GM10847 (cell line): ENCODE data around the gene PPP1R14C.

ENCODE experiments used
- POLR2A ChIP-seq: IDR thresholded peaks from 2 replicates; pipeline ENCODE4 v1.6.1; 2011; ENCODE audit not compliant: insufficient read length; ENCODE audit errors: extremely low read depth

Gene PPP1R14C

DNA sequence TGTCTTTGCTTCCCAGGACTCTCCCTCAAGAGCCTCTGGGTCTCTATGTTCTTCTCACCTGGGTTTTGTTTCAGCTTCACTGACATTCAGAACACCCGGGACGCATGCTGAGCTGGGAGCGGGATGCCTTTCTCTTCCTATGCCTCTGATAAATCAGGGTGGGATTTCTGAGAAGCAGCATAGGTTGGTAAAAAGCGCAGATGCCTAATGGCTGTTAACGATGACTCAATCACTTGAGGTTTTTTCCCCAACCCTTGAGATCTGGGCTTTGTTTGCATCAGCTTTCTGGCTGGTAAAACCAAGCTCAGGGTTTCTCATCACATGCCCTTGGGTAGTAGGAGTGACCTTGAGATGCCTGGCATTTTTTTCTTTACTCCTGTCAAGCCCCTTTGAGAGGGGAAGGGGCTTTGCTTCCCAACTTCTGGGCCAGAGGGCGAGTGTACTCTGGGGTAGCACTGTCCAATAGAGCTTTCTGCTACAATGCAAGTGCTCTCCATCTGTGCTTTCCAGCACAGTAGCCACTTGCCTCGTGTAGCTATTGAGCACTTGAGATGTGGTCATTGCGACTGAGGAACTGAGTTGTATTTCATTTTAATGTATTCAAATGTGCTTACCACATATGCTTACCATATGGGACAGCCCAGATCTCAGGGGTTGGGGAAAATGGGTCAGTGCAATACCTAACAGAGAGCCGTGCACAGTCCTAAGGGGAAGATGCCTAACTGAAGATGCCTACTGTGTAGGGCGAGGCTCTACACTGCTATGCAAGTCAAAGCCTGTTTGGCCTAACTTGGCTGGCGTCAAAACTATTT, 69.1 kb downstream of the PPP1R14C start:
- TF ChIP-seq POLR2A = no peak

DNA sequence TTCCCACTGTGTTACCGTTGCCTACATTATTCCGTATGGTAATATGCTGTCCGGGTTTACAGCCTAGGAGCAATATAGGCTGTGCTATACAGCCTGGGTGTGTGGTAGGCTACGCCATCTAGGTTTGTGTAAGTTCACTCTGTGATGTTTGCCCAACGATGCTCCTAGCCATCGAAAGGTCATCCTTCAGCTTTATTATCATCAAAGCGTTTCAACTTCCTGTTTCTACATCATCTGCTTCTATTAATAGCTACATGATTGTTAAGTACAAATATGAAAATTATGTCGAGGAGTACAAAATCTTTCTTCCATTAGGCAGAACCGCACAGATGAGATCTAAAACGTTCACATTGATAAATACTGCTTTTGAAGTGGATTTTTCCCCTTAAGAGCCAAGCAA, 69.9 kb downstream of the PPP1R14C start:
- no peak for TF ChIP-seq POLR2A

DNA sequence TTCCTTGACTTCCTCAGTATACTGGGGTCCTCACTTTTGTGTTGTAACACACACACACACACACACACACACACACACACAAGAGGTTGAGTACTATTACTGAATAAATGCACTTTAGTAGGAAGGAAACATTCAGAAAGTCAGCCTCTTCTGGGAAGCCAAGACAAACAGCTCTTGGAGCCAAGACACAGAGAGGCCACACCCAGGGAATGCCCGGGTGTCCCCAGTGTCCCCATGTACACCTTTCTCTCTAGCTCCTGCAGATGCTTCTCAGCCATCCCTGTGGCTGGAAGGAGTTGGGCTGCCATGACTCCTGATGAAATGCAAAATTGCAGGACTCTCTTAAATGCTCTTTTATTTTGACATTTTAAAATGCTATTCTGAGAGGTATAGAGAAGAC, 70.5 kb downstream of the PPP1R14C start:
- no peak for TF ChIP-seq POLR2A

DNA sequence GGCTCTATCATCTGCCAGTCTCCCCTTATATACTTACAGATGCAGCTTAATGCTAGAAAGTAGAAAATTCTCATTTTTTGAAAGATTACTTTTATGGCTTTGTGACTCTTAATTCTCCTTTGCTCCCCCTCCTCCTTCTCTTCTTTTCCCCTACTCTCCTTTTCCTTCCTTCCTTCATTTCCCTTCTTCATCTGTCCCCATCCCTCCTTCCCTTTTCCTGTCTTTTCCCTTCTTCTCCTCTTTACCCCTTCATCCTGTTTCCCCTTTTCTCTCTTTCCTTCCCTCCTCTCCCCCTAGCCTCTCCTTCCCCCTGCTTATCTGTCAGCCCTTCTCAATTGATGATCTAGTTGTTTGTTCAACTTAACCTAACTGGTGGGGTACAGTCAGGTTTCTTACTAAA, 71.5 kb downstream of the PPP1R14C start:
- TF ChIP-seq POLR2A = no peak

DNA sequence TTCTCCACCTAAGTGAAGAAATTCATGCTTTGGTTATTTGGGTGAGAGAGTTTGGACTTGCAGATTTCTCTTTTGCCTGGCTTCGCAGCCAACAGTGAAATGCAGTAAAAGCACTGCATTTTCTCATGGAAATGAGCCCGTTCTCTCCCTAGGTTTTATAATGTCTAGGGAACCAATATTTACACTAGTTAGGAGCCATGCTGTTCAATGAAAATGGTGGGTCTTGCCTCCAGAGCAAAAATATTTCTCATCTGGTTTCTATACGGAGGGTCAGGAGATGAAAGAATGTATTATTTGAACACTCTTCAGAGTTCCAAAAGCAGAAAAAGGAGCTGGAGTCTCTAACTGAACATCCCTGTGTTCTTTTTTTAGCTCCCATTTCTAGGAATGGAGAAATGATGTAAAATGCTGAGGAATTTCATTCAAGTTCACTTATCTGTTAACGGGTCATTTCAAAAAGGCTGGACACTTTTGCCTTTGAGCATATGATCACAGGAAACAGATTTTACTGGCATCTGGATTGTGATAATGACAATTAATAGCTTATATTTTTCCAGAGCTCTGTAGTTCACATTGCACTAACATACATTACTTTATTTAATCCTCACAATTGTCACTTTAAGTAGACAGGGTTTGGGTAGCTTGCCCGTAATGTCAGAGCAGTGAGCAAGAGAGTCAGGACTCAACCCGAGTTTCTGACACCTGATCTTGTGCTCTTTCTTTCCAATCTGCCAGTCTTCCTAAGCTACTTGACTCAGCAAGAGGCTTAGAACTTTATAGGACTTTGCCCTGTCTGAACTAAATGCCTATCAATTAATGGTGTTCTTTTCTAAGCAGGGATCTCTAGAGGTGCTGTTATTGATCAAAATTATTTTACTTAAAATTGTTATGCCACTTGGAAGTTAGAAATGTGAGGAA, 78.0 kb downstream of the PPP1R14C start:
- TF ChIP-seq POLR2A = no peak

DNA sequence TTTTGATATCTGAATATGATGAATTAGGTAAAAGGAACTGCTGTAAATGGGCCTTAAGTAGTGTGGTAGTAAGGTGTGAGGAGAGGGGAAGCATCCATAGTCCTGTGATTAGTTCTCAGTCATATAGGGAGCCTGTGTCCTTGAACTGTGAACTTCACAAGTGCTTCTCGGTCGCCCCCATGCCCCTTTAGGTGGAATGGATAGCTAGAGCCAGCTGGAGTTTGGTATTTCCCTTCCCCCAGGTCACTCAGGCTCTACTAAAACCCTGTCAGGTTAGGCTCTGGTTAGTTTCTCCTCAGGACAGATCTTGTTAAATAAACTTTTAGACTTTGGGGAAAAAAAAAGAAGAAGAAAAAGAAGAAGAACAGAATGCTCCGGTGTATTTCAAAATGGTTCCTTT, 82.0 kb downstream of the PPP1R14C start:
- no peak for TF ChIP-seq POLR2A

DNA sequence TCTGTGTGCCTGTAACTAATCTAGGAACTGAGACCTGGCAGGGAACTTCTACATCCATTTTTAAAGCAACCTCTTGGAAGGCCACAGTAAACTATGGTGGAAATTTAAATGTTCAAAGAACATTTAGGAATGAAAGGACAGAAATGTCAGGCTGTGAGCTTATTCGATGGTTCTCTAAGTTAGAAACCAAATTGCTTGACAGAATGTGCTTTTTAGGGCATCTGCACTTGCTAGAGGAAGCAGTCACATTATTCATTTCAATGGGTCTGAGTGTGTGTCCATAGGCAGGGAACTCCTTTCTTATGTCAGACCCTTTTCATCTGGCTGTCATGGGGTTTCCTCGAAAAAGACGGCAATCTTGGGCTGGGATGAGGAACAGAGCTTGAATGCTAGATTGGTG, 84.4 kb downstream of the PPP1R14C start:
- TF ChIP-seq POLR2A = no peak

DNA sequence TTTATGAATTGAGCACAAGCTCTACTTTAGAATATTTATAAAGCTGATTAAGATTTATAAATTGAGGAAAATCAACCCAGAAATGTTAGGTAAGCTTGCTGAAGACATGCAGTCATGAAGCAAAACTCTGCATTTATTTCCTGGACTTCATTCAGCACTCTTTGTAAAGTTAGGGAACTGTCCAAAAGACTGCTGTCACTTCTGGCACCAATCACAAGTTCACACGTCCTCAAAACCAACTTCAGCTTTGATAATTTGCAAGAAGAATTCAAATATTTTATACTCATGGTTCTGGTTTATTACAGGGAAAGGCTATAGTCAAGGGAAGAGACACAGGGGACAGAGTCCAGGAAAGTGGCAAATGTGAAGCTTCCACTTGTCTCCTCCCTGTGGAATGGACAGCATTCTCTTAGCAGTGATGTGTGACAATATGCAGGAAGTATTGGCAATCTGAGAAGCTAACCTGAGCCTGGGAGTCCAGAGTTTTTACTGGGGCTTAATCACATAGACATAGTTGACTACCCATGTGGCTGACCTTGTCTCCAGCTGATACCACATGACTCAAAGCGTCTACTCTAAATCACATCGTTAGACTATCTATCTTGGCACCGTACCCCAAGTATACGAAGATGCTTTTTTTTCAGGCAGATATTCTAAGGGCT, 85.4 kb downstream of the PPP1R14C start:
- no peak for TF ChIP-seq POLR2A

DNA sequence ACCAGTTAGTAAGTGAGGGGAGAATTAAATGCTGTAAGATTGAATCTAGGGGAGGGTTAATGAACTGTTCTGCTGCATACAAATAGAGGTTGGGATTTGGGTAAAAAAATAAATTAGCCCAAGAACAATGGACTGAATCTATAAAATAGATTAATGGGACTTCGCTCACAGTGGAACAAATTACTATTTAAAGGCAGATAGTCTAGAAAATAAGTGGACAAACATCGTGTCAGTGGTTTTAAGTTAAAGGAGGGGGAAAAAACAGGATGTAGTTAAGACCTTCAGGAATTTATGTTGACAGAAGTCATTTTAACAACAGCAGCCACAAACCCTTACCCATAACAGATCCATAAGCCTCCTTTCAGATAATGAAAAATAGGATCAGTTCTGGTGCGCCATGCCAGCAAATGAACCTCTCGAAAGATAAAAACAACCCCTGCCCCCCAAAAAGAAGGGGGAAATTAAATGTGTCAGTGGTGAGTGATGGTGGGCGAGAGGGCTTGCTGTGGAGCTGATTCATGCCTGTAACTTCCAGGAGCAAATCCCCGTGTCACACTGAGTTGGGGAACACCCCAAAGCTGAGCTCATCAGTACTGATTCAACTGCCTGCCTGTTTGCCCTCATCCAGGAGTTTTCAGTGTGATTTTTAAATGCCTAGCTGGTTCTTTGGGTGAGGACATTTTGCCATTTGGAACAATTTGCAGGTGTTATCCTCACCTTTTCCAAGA, 86.8 kb downstream of the PPP1R14C start:
- TF ChIP-seq POLR2A = no peak

DNA sequence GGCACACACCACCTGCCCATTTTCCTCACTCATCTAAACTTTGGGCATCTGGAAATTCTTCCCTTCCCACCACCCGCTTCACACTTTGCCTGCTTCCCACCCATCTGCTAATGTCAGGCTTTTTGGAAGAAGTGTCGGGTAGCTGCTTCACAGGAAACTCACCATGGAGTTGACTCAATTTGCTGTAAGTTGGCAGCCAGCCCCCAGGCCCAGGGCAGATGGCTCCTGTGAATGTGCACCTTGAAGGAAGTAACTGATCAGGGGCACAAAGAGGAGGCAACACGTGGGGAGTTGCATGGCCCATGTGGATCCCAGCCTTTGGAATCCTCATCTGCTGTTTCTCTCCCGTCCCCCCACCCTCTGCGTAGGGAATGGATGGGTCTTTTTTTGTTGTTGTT, 87.3 kb downstream of the PPP1R14C start:
- no peak for TF ChIP-seq POLR2A

DNA sequence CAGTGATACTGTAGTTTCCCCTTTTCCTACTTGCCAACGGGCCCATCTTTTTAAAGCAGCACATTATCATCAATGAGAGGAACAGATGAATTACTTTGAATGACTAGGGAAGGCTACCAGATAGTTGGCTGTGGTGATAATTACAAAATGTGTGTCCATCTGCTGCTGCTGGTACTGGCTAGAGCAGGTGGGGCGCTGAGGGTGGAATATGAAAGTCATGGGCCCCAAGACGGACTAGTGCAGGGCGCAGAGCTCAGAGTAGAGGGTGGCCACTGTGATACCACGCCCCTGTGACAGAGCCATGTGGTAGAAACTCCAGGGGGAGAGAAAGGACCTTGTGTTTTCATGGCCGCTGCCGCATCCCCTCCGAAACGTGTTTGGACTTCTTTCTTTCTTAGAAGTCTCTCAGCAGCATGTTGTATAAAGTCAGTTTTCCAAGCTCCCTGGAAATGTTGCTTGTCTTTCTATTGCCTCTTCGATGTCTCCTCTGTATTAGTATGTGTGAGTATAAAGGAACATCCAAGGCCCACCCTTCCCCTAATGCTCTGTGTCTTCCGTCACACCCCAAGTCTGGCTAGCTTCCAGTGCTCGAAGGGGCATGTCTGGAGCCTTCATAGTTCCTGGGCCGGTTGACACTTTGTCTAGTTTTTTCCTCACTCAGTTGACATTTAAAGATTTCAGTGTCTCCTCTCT, 88.1 kb downstream of the PPP1R14C start:
- TF ChIP-seq POLR2A = no peak

DNA sequence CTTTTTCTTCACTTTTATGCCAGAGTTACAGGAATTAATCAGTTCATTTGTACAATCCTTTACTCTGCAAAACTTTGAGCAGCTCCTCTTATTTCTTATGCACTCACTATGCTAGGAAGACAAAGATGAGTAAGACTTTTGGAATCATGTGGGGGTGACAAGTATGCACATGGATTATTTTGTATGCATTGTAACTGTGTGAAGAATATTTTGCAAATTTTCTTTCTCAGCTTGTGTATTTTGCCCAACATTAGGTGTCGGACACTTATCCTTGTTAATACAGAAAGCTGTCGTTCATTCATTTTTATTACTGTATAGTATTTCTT, 88.6 kb downstream of the PPP1R14C start:
- no peak for TF ChIP-seq POLR2A

DNA sequence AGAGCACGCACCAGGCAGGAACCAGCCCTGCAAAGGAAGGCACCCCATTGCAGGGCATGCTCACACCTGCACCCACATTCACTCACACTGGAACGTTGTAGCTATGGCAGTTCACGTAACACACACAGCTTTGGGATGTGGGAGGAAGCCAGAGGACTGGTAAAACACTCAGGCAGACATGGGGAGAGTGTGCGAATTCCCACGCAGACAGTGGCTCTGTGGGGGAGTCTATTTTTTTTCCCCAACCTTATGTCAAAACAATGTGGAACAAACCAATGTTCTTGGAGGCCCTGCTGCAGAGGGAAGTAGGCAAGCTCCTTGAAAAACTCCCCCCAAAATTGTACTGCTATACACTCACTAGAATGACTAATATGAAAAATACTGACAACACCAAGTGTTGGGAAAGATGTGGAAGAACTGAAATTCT, 91.0 kb downstream of the PPP1R14C start:
- no peak for TF ChIP-seq POLR2A

DNA sequence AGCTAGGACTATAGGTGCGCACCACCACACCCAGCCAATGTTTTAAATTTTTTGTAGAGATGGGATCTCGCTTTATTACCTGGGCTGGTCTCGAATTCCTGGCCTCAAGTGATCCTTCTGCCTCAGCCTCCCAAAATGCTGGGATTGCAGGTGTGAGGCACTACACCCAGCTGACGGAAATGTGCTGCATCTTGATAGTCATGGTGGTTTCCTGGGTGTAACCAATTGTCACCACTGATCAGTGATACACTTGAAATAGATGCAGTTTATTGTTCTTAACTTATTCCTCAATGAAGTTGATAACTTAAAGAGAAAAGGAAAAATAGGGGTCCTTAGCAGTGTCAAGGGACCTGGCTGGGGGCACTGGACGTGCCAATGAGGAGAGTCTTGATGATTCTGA, 92.4 kb downstream of the PPP1R14C start:
- TF ChIP-seq POLR2A = no peak

DNA sequence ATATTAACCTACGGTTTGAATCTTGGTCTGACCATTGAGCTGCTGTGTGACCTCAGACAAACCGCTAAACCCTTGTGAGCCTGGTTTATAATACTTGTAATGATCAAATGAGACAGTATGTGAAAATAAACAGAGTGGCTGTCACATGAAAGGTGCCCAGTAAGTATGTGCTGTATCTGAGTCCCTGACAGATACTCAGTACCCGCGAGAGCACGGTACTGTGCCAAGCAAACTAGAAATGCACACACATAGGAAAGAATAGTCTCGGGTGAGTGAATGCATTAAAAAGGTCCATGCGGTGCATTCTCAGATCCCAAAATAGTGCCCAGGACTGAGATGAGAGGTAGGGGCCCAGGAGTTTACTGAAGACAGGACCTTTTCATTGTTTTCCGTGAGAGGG, 93.3 kb downstream of the PPP1R14C start:
- no peak for TF ChIP-seq POLR2A
